HG03103 (cell line): ENCODE data around the gene CAMK2G.
A peak's percentile ranks its signal among the peaks of the same experiment; 100 is the strongest.
"Not testable (repeated sequence)": the region's sequence is repeated elsewhere in the genome, so short reads cannot be mapped to it uniquely, and the experiment has no call there.

Experiments used
- ATAC-seq: cut with Tn5 transposase; IDR thresholded peaks from one replicate; pipeline ENCODE4 v1.9.1; 2021; ENCODE audit warnings: low read depth; ENCODE audit not compliant: unreplicated experiment

Gene CAMK2G

DNA sequence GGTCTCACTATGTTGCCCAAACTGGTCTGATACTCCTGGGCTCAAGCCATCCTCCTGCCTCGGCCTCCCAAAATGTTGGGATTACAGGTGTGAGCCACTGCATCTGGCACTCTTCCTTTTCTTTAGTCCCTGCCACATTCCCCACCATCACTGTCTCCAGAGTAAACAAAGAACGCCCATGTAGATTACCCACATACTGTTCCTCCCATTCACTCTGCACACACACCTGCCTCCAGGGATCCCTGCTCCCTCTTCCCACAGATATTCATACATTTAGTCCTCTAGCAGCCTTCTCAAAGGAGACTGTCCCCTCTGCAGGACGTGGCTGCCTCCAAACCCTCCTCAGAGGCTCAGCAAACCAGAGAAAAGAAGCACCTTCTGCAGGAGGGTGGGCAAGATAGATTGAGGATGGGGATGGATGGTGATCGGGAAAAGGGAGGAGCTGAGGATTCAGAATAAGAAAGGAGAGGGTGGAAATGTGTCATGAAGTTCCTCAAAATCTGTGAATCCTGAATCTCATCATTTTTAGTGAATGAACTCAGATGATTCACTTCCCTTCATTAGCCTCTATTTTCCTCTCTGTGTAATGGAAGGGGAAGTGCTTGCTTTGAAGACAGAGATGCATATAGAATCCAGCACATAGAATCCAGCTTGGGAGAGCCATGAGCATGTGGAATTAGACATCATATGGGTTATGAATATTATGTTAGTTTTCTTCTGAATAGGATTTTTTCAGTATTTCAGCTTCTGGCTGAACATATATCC, 31.1 kb upstream of the CAMK2G start:
- ATAC-seq, result no peak

DNA sequence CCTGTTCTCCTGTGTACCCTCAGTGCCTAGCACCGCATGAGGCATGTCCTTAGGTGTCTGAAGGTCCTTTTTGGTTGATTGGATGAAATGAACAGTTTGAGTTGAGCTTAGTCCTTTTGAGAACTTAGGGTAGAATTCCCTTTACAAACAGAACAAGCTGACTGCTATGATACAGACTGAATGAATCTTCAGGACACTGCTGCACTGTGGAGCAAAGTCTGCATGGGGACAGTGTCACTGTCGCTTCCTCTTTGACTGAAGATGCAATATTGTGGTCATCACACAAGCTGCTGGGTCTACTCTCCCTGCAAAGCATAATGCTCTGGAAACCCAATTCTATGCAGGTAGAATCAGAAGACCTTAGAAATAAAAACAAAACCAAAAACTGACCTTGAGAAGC, 28.0 kb upstream of the CAMK2G start:
- ATAC-seq, result no peak

DNA sequence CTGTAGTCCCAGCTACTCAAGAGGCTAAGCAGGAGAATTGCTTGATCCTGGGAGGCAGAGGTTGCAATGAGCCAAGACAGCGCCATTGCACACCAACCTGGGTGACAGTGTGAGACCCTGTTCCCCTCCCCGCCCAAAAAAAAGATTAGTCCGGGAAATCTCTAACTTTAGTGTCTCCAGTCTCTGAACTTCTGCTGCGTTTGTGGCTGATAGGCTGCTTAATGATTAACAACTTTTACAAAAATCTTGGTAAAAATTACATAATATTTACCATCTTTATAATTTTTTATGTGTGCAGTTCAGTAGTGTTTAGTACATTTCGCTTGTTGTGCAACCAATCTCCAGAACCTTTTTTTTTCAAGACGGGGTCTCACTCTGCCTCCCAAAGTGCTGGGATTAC, 26.9 kb upstream of the CAMK2G start:
- no peak for ATAC-seq

DNA sequence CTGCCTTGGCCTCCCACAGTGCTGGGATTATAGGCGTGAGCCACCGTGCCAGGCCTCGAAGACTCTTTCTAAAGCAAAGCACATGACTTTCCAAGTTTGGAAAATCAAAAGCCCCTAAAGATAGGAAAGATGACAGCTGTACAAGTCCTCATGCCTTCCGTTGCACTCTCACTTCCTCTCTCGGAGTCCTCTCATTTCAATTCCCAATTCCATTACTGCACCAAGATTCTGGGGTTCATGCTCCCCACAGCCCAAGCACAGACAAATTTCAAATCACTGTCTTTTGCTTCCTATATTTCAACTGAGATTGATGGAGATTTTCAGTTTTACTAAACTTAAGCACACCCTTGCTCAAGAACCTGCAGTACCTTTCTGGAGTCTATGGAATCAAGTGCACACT, 25.7 kb upstream of the CAMK2G start:
- no peak for ATAC-seq

DNA sequence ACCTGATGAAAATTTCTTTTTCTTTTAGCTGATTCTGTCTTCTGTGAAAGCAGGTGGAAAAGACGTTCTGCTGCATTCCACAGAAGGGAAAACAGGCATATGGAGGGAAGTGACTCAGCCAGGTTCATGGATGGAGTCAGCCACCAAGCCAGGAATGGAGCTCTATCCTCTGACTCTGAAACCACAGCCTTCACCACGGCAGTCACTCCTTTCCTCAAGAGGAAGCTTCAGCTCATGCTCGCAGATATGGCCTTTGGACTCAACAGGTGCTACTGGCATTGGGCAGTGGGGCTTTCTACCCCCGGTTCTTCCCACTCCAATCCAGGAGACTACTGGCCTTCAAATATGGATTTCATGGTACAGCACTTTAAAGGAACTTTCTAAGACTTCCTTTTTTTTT, 25.1 kb upstream of the CAMK2G start:
- ATAC-seq, result no peak

DNA sequence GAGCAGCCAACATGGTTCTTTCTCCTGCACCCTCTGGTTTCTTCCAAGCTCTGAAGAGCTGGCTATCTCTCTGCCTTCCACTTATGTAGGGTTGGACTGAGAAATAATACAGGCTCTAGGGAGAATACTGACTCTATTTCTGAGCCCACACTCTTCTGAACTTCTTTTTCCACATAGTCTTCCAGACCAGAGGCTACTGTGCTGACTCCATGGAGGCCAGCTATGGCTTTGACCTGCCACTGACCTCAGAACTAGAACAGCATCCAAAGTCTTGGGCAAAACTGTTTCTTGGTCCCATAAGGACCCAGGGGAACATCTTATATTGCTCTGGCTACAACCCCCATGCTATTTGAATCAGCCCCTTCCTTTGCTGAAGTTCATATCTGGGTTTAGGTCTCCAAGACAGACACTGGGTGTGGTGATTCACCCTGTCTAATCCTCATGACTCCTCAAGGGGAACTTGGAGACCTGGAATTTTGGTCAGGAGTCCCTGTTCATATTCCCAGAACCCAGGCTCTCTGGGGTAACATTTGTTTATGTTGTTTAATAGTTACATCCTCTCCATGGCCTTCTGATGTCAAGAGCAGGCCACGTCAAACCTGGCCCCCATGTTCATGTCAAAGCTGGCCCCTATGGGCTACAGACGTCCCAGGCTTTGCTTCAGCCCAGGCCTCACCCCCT, 24.5 kb upstream of the CAMK2G start:
- ATAC-seq, result no peak

DNA sequence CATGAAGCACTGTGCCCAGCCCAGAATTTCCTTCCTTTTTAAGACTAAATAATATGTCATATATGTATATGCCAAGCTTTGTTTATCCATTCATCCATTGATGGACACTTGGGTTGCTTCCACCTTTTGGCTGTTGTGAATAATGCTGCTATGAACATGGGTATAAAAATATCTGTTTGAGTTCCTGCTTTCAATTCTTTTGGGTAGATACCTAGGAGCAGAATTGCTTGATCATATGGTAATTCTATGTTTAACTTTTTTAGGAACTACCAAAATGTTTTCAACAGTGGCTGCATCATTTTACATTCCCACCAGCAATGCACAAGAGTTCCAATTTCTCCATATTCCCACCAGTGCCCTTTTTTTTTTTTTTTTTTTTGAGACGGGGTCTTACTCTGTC, 23.3 kb upstream of the CAMK2G start:
- ATAC-seq, result no peak

DNA sequence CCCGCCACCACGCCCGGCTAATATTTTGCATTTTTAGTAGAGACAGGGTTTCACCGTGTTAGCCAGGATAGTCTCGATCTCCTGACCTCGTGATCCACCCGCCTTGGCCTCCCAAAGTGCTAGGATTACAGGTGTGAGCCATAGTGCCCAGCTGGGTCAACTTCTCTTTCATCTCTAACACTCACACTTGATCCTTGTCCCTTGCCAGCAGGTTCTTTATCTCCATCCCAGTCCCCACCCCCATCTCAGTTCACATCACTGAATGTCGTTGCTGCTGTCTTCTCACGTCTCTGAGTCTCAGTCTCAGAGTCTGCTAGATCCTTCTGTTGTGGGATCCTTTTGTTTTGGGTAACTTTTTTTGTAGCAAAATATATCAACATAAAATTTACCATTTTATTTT, 21.0 kb upstream of the CAMK2G start:
- ATAC-seq, result not testable (repeated sequence)

DNA sequence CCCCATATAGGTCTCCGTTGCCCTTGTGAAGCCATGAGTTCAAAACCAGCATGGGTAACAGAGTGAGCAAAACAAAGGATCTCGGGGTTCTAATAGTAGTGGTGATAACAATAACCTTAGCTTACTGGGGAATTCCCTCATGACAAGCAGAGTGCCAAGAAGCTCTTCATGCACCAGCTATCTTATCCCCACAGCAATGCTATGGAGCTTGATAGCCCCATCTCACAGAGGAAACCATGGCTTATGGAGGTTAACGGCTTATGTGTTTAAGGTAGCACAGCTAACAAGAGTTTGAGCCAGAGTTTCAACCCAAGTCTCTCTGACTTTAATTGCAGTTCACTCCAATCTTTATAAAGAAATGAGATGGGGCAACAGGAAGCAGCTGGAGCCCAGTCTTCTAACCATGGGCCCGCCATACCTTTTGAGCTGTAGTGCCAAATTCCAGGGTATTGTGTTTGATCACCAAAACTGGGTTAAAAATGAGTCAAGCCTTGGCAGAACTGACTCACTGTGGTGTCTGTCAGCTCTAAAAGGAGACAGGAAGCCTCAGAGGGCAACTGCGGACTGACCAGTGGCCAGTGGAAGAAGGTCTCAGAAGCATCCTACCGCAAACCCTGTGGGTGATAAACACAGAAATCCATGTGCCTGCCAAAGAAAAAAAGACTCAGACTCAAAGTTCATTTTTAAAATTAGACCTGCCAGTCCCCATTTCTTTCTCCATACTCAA, 20.1 kb upstream of the CAMK2G start:
- no peak for ATAC-seq

DNA sequence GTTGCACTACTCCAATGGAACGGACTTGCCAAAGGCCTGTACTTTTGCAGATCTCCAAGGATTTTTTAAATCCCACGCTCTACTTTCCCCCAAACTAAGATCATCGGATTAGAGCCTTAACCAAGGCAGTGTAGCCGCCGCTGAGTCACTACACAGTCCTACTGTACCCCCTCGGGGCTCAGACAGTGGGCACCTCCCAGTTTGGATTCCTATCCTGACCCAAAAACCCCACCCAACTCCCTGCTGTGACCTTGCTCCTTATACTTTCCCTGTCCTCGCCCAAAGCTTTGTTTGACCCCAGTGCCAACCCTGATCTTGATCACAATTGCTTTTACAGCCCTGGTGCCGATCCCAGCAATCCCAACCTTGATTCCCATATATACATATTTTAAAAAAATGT, 19.1 kb upstream of the CAMK2G start:
- ATAC-seq, result no peak

DNA sequence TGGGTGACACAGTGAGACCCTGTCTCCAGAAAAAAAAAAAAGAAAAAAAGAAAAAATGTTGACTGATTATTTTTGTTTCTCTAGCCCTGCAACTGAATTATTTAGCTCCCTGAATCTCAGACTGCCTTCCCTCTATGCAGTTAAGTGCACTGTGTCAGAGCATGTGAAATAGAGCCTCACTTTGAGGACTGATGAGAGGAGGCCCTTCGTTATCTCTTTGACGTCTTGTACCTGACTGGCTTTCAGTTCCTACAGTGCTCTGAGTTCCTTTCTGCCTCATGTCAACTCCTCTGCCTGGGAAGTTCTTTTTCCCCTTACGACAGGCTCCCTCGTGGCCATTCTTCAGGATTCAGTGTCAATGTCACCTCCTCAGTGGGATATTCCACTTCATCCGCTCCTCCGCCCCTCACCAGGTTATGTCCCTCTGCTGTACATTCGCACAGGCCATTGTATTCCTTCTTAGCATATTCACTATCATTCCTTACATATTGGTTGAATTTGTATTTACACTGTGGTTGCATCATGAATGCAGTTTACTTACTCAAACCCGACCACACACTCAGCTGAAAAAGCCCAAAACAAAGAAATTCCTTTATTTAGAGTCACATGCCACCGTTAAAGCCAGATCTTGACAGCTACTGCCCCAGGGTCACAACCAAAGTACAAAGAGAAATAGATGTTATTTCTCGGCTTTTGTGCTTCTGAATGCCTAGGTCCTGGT, 18.1 kb upstream of the CAMK2G start:
- ATAC-seq, result no peak

DNA sequence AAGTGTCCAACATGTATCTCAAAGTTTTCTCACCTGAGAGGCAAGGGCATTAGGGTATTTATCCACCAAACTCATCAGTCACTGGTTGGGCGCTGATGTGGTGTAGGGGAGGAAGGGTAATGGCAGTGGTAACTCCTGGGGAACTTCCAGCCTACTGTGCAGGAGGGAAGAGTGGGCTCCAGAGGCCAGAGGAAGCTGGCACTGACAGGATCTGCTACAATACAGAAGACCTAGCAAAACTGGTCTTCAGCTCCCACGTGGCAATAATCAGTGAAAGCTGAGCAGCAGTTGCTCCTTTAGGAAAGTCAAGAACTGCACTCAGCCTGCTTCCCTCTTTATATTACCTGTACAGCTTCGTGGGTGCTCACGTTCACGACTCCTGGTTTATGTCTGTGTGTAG, 17.2 kb upstream of the CAMK2G start:
- ATAC-seq, result no peak

DNA sequence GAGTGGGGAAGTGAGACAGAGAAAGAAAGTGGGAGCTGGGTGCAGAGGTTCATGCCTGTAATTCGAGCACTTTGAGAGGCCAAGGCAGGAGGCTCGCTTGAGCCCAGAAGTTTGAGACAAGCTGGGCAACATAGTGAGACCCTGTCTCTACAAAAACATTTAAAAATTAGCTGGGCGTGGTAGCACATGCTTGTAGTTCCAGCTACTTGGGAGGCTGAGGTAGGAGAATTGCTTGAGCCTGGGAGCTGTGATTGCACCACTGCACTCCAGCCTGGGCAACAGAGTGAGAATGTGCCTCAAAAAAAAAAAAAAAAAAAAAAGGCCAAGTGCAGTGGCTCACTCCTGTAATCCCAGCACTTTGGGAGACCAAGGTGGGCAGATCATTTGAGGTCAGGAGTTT, 16.5 kb upstream of the CAMK2G start:
- not testable (repeated sequence) for ATAC-seq

DNA sequence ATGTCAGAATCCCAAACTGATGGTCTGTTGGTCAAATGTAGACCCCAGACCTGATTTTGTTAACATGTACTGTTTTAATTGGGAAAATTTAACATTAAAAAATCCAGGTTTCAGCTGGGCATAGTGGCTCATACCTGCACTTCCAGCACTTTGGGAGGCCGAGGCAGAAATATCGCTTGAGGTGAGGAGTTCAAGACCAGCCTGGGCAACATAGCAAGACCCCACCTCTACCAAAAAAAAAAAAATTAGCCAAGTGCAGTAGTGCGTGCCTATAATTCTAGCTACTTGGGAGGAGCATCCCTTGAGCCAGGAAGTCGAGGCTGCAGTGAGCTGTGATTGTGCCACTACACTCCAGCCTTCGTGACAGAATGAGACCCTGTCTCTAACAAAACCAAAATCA, 15.9 kb upstream of the CAMK2G start:
- ATAC-seq, result no peak

DNA sequence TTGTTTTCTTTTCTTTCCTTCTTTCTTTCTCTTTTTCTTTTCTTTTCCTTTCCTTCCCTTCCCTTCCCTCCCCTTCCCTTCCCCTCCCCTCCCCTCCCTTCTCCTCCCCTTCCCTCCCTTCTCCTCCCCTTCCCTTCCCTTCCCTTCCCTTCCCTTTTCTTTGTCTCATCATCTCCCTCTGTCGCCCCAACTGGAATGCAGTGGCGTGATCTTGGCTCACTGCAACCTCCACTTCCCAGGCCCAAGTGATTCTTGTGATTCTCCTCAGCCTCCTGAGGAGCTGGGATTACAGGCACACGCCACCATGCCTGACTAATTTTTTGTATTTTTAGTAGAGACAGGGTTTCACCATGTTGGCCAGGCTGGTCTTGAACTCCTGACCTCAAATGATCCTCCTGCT, 15.1 kb upstream of the CAMK2G start:
- not testable (repeated sequence) for ATAC-seq

DNA sequence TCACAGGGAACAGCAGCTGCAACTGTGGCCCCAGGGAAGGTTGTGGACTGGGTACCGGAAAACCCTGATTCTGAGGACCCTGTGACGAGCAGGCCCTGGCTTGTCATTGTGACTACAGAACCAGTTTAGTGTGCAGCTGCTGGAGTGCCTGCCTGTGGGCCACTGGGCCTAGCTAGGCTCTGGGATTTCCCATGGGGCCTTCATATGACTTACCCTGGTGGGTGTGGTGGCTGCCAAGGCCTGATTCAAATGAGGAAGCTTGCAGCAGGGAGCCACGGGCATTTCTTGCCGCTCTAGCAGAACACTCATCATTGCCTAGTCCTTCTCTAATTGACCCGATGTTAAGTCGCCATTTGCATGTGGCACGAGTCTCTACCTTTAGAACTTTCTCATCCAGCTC, 14.7 kb upstream of the CAMK2G start:
- ATAC-seq, result no peak

DNA sequence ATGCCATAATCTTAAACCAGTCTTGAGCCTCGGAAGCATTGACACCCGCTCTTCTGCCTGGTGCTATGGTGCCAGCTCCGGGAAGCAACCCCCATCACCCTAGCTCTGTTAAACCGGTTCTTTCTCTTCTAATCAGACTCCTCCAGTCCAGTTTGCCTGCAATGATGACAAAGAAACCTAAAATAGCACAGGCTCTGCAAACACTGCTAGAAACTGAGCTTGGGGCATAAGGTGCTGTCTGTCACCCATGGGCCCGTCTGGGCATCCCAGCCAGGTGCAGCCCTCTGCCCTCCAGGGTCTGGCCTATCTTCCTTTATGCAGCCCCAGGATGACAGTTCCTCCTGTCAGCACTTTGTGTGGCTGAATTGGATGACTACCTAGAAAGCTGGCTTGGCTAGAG, 14.2 kb upstream of the CAMK2G start:
- ATAC-seq, result no peak

DNA sequence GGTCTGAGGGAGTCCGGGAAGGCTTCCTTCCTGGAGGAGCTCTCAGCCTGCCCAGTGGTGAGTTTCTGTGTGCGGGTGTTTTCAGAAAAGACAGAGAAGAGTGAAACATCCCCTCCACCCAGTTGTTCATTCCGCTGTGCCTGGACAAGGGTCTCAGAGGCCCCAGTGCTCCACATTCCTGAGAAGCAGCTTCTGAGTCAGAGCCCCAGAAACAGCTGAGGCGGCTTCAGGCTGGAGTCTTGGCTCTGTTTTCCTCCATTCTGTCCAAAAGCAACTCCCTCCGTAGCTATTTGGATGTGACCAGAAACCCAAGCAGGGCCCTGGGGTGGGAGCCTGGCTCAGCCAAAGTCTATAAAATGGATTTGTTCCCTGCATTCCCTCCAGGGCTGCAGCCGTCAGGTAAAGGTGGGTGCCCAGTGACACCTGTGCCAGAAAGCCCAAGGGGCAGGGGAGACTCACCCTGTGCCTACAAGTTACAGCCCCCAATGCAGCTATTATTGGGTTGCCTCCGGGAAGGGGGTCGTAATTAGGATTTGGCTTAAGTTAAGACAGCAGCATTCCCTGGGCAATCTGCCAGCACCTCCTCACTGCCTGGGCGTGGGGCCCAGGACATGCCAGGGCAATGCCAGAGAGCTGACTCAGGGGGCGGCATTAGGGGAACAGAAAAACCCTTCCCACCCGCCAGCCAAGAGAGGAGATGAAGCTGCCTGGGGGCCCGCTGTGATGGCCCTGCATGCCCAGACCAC, 13.1 kb upstream of the CAMK2G start:
- no peak for ATAC-seq

DNA sequence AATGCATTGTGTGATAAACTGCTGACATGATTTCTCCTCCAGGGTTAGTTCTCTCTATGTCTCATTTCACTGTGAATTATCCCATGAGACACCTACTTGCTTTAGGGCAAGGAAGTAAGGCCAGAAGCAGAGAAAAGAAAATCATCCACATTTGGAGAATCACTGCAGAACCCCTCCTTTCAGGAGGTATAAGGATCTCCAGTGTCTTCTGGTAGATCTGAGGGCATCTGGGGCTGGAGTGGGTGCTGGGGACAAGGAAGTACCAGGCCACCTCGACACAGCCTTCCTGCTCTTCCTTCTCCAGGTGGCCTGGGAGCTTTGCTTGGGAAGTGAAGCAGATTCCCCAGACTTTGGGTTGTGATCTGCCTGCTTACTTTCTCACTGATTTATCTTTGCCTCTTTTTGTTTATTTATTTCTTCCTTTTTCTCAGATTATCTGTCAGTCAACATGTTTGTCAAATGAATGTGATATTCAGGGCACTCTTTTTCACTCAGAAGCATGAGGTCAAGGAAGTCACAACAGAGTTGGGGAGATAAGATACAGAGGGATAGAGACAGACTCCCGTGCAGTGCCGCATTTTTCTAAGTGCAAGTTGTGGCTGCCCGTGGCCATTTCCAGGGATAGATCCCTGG, 12.4 kb upstream of the CAMK2G start:
- ATAC-seq, result no peak

DNA sequence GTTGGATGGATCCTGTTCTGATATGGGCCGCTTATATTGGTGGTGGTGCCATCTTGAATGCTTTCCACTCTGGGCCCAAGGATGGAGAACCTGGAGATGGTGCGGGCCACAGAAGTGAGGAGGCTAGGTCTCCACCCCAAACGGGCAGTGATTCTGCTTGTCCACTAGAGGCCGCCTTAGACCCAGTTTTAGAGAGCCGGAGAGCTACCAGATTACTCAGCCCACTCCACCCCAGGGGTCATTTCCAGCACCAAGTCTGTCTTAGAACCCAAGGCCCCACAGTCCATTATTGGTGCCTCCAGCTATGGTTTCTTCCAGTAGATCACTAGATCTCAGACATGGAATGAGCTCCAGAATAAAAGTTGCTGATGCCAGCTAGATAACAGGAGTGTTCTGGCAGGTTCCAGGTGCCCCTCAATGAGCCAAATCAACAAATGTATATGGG, 11.8 kb upstream of the CAMK2G start:
- peak; percentile 65 for ATAC-seq
